Stimulated activated naive CD8-positive, alpha-beta T cell treated with anti-CD3 and anti-CD28 coated beads, Interleukin-15, amount 100 ng/mL, for 72 hours (primary cell): Measurements from ENCODE around the gene MLLT3.

ENCODE experiments used
- ATAC-seq: fragments of 150-1000 bp; cut with Tn5 transposase; 2 replicates; pipeline ENCODE4 v1.10.0; 2021; ENCODE audit warnings: mild to moderate bottlenecking, moderate library complexity
- DNase-seq, 2 donors: peaks; one replicate each; pipeline ENCODE4 v3.0.0; 2021 to 2022
- H3K27ac Mint-ChIP-seq, 2 donors: one replicate each; pipeline ENCODE4 v1.8.0; 2022; ENCODE audit warnings: mild to moderate bottlenecking in 2 of 2, mixed read lengths in 2 of 2, moderate library complexity in 2 of 2
- H3K27me3 Mint-ChIP-seq: one replicate; pipeline ENCODE4 v1.8.0; 2022; ENCODE audit warnings: mixed read lengths
- H3K4me1 Mint-ChIP-seq: one replicate; pipeline ENCODE4 v1.8.0; 2022; ENCODE audit warnings: mild to moderate bottlenecking, mixed read lengths
- H3K4me3 Mint-ChIP-seq, 2 donors: one replicate each; pipeline ENCODE4 v1.8.0; 2022; ENCODE audit warnings: mild to moderate bottlenecking in 2 of 2, mixed read lengths in 2 of 2, moderate library complexity in 1 of 2
- H3K9me3 Mint-ChIP-seq, 2 donors: one replicate each; pipeline ENCODE4 v1.8.0; 2022; ENCODE audit warnings: mixed read lengths in 2 of 2

The MLLT3 gene

GRCh38 chr9:20532584-20532983, 89.7 kb downstream of the MLLT3 start:
- Mint-ChIP-seq H3K27ac (no peak overlapping the region), H3K27me3 (no peaks in the 10 kb centered on the region), H3K4me3 (no peak overlapping the region), H3K4me1 (peaks cover 55% of the 10 kb centered on the region), H3K9me3 (no peaks in the 10 kb centered on the region)
- ATAC-seq (no peak), DNase-seq (no peak)

- DNase-seq (no peak), ATAC-seq (no peak)
- Mint-ChIP-seq H3K27me3 (no peaks in the 10 kb centered on the region), H3K4me3 (no peak overlapping the region), H3K4me1 (peaks cover 67% of the 10 kb centered on the region), H3K27ac (peak overlapping the region in 1 of 2 donors; percentile 34), H3K9me3 (no peaks in the 10 kb centered on the region)
Measured at GRCh38 chr9:20529837-20530236, 92.5 kb downstream of the MLLT3 start.

- Mint-ChIP-seq H3K4me3 (peak overlapping the region; percentile 34 to 35), H3K4me1 (peaks cover 79% of the 10 kb centered on the region), H3K9me3 (no peaks in the 10 kb centered on the region), H3K27ac (no peak overlapping the region), H3K27me3 (no peaks in the 10 kb centered on the region)
- no peak for DNase-seq
- peak; percentile 76 for ATAC-seq
Measured at GRCh38 chr9:20528253-20528652, 94.0 kb downstream of the MLLT3 start.

- no peaks in the 10 kb centered on the region for H3K9me3 Mint-ChIP-seq
- ATAC-seq (peak; percentile 90), DNase-seq (no peak)
- H3K4me1 Mint-ChIP-seq, result peaks cover 89% of the 10 kb centered on the region
- peak overlapping the region; percentile 45 to 63 for H3K4me3 Mint-ChIP-seq
- H3K27me3 Mint-ChIP-seq, result no peaks in the 10 kb centered on the region
- H3K27ac Mint-ChIP-seq, result peak overlapping the region in 1 of 2 donors; percentile 88
Measured at GRCh38 chr9:20526500-20527319, 95.6 kb downstream of the MLLT3 start.

- Mint-ChIP-seq H3K27me3 (no peaks in the 10 kb centered on the region), H3K27ac (peak overlapping the region in 1 of 2 donors; percentile 13), H3K9me3 (no peaks in the 10 kb centered on the region), H3K4me1 (peaks cover 88% of the 10 kb centered on the region), H3K4me3 (peak overlapping the region in 1 of 2 donors; percentile 48)
- DNase-seq (no peak), ATAC-seq (no peak)
Measured at GRCh38 chr9:20524776-20525175, 97.5 kb downstream of the MLLT3 start.

- Mint-ChIP-seq H3K9me3 (no peaks in the 10 kb centered on the region), H3K4me3 (no peak overlapping the region), H3K27ac (no peak overlapping the region), H3K4me1 (peaks cover 80% of the 10 kb centered on the region), H3K27me3 (no peaks in the 10 kb centered on the region)
- DNase-seq (no peak), ATAC-seq (no peak)
Measured at GRCh38 chr9:20518737-20519136, 103.6 kb downstream of the MLLT3 start.

- Mint-ChIP-seq H3K4me3 (peak overlapping the region; percentile 4 to 57), H3K4me1 (peaks cover 80% of the 10 kb centered on the region), H3K9me3 (no peaks in the 10 kb centered on the region), H3K27me3 (no peaks in the 10 kb centered on the region), H3K27ac (peak overlapping the region in 1 of 2 donors; percentile 84)
- no peak for ATAC-seq
- no peak for DNase-seq
Measured at GRCh38 chr9:20513126-20513913, 109.0 kb downstream of the MLLT3 start.

GRCh38 chr9:20512636-20513035, 109.7 kb downstream of the MLLT3 start:
- DNase-seq (no peak), ATAC-seq (no peak)
- Mint-ChIP-seq H3K4me1 (peaks cover 80% of the 10 kb centered on the region), H3K27ac (no peak overlapping the region), H3K9me3 (no peaks in the 10 kb centered on the region), H3K27me3 (no peaks in the 10 kb centered on the region), H3K4me3 (peak overlapping the region in 1 of 2 donors; percentile 4)

GRCh38 chr9:20512106-20512505, 110.2 kb downstream of the MLLT3 start:
- peaks cover 80% of the 10 kb centered on the region for H3K4me1 Mint-ChIP-seq
- no peaks in the 10 kb centered on the region for H3K9me3 Mint-ChIP-seq
- ATAC-seq (no peak), DNase-seq (no peak)
- H3K27me3 Mint-ChIP-seq, result no peaks in the 10 kb centered on the region
- H3K4me3 Mint-ChIP-seq, result no peak overlapping the region
- no peak overlapping the region for H3K27ac Mint-ChIP-seq

GRCh38 chr9:20511686-20512085, 110.6 kb downstream of the MLLT3 start:
- Mint-ChIP-seq H3K9me3 (no peaks in the 10 kb centered on the region), H3K4me3 (no peak overlapping the region), H3K4me1 (peaks cover 84% of the 10 kb centered on the region), H3K27ac (no peak overlapping the region), H3K27me3 (no peaks in the 10 kb centered on the region)
- ATAC-seq (peak; percentile 42), DNase-seq (no peak)

GRCh38 chr9:20509466-20509865, 112.8 kb downstream of the MLLT3 start:
- DNase-seq (no peak), ATAC-seq (no peak)
- peak overlapping the region in 1 of 2 donors; percentile 27 for H3K27ac Mint-ChIP-seq
- no peak overlapping the region for H3K4me3 Mint-ChIP-seq
- H3K9me3 Mint-ChIP-seq, result no peaks in the 10 kb centered on the region
- H3K27me3 Mint-ChIP-seq, result no peaks in the 10 kb centered on the region
- peaks cover 85% of the 10 kb centered on the region for H3K4me1 Mint-ChIP-seq

GRCh38 chr9:20508242-20508641, 114.1 kb downstream of the MLLT3 start:
- no peak overlapping the region for H3K27ac Mint-ChIP-seq
- DNase-seq, result no peak
- peak; percentile 76 for ATAC-seq
- H3K4me1 Mint-ChIP-seq, result peaks cover 84% of the 10 kb centered on the region
- no peaks in the 10 kb centered on the region for H3K9me3 Mint-ChIP-seq
- peak overlapping the region; percentile 11 to 35 for H3K4me3 Mint-ChIP-seq
- H3K27me3 Mint-ChIP-seq, result no peaks in the 10 kb centered on the region

GRCh38 chr9:20507431-20507830, 114.9 kb downstream of the MLLT3 start:
- ATAC-seq, result no peak
- Mint-ChIP-seq H3K9me3 (no peaks in the 10 kb centered on the region), H3K27me3 (no peaks in the 10 kb centered on the region), H3K4me3 (no peak overlapping the region), H3K27ac (no peak overlapping the region), H3K4me1 (peaks cover 77% of the 10 kb centered on the region)
- no peak for DNase-seq

- H3K27ac Mint-ChIP-seq, result peak overlapping the region in 1 of 2 donors; percentile 67
- ATAC-seq (no peak), DNase-seq (no peak)
- H3K9me3 Mint-ChIP-seq, result no peaks in the 10 kb centered on the region
- H3K4me1 Mint-ChIP-seq, result peaks cover 66% of the 10 kb centered on the region
- no peaks in the 10 kb centered on the region for H3K27me3 Mint-ChIP-seq
- H3K4me3 Mint-ChIP-seq, result no peak overlapping the region
Measured at GRCh38 chr9:20506099-20506900, 116.0 kb downstream of the MLLT3 start.

- Mint-ChIP-seq H3K4me3 (no peak overlapping the region), H3K4me1 (peaks cover 66% of the 10 kb centered on the region), H3K9me3 (no peaks in the 10 kb centered on the region), H3K27ac (no peak overlapping the region), H3K27me3 (no peaks in the 10 kb centered on the region)
- DNase-seq (no peak), ATAC-seq (no peak)
Measured at GRCh38 chr9:20505574-20505973, 116.7 kb downstream of the MLLT3 start.
